ENCODE data around the gene TSSK6. TPM values are rescaled to one million over a fixed set of nuclear protein-coding genes. Genes with fewer than 3 reads are reported as not detected.

Gene TSSK6
- total RNA-seq, 1 donor from 2014 or later, result 4.6 TPM

- H3K36me3 ChIP-seq, result no peaks in the 10 kb centered on the region
- peaks cover 26% of the 10 kb centered on the region for H3F3A ChIP-seq (ENCODE audit: low read depth)
- peaks cover 8% of the 10 kb centered on the region for H3K27me3 ChIP-seq
- H3K4me3 ChIP-seq, result no peak overlapping the region
- H3K79me2 ChIP-seq (ENCODE audit: low read depth), result no peaks in the 10 kb centered on the region
- peaks cover 39% of the 10 kb centered on the region for H4K20me1 ChIP-seq (ENCODE audit: low read depth)
- H3K4me1 ChIP-seq, result no peaks in the 10 kb centered on the region
- H3K4me3 Mint-ChIP-seq, result no peak overlapping the region
- H3K9me3 ChIP-seq (ENCODE audit: low read depth), result no peaks in the 10 kb centered on the region
- H3K27ac ChIP-seq, result no peak overlapping the region
- H3K36me3 Mint-ChIP-seq, result peaks cover 5% of the 10 kb centered on the region
- H3K9me3 Mint-ChIP-seq, result no peaks in the 10 kb centered on the region
- H3K27me3 Mint-ChIP-seq (ENCODE audit: insufficient read depth, low read depth), result peaks cover 15% of the 10 kb centered on the region
- no peak for DNase-seq (ENCODE audit: low spot score)
- H3K27ac Mint-ChIP-seq, result no peak overlapping the region
- H3K4me2 ChIP-seq, result no peak overlapping the region
- no peak overlapping the region for H2AFZ ChIP-seq (replicated peaks)
- H3K9ac ChIP-seq, result no peak overlapping the region
- peaks cover 22% of the 10 kb centered on the region for H3K4me1 Mint-ChIP-seq
- TF ChIP-seq EZH2phosphoT487 (IDR thresholded peaks at IDR 0.05) (no peak), CTCF (IDR thresholded peaks at IDR 0.05) (no peak), EZH2 (IDR thresholded peaks at IDR 0.05) (no peak)
These were observed 17.7 kb upstream of the TSSK6 start for GRCh38 chr19:19532806-19533701.

GRCh38 chr19:19531951-19532805 is 16.8 kb upstream of the TSSK6 start:
- no peak overlapping the region for H3K27ac Mint-ChIP-seq
- peak; percentile 88 for DNase-seq (ENCODE audit: low spot score)
- Histone ChIP-seq H4K20me1 (ENCODE audit: low read depth) (peaks cover 41% of the 10 kb centered on the region), H3K79me2 (ENCODE audit: low read depth) (no peaks in the 10 kb centered on the region), H3K4me3 (no peak overlapping the region), H3K27me3 (no peaks in the 10 kb centered on the region), H3K9me3 (ENCODE audit: low read depth) (no peaks in the 10 kb centered on the region), H3F3A (ENCODE audit: low read depth) (peaks cover 24% of the 10 kb centered on the region), H3K27ac (no peak overlapping the region), H3K9ac (no peak overlapping the region), H3K4me1 (no peaks in the 10 kb centered on the region), H2AFZ (replicated peaks) (no peak overlapping the region), H3K36me3 (no peaks in the 10 kb centered on the region), H3K4me2 (no peak overlapping the region)
- no peak overlapping the region for H3K4me3 Mint-ChIP-seq
- H3K4me1 Mint-ChIP-seq, result peaks cover 21% of the 10 kb centered on the region
- peaks cover 5% of the 10 kb centered on the region for H3K36me3 Mint-ChIP-seq
- no peaks in the 10 kb centered on the region for H3K9me3 Mint-ChIP-seq
- peaks cover 14% of the 10 kb centered on the region for H3K27me3 Mint-ChIP-seq (ENCODE audit: insufficient read depth, low read depth)
- TF ChIP-seq CTCF (IDR thresholded peaks at IDR 0.05) (peak; percentile 98), EZH2phosphoT487 (IDR thresholded peaks at IDR 0.05) (no peak), EZH2 (IDR thresholded peaks at IDR 0.05) (no peak)

GRCh38 chr19:19530889-19531288 is 15.5 kb upstream of the TSSK6 start:
- H3K36me3 ChIP-seq, result no peaks in the 10 kb centered on the region
- no peak overlapping the region for H3K4me3 ChIP-seq
- Mint-ChIP-seq H3K27me3 (ENCODE audit: insufficient read depth, low read depth) (peaks cover 9% of the 10 kb centered on the region), H3K9me3 (no peaks in the 10 kb centered on the region), H3K4me3 (peak overlapping the region; percentile 24), H3K36me3 (peaks cover 3% of the 10 kb centered on the region), H3K4me1 (peaks cover 30% of the 10 kb centered on the region), H3K27ac (peak overlapping the region; percentile 10)
- no peak overlapping the region for H2AFZ ChIP-seq (replicated peaks)
- no peak overlapping the region for H3K27ac ChIP-seq
- DNase-seq (ENCODE audit: low spot score), result no peak
- peaks cover 24% of the 10 kb centered on the region for H3F3A ChIP-seq (ENCODE audit: low read depth)
- TF ChIP-seq EZH2 (IDR thresholded peaks at IDR 0.05), result no peak
- no peak for TF ChIP-seq CTCF (IDR thresholded peaks at IDR 0.05)
- TF ChIP-seq EZH2phosphoT487 (IDR thresholded peaks at IDR 0.05), result no peak
- H3K9ac ChIP-seq, result no peak overlapping the region
- peaks cover 5% of the 10 kb centered on the region for H3K79me2 ChIP-seq (ENCODE audit: low read depth)
- no peak overlapping the region for H3K4me2 ChIP-seq
- no peaks in the 10 kb centered on the region for H3K4me1 ChIP-seq
- H3K27me3 ChIP-seq, result no peaks in the 10 kb centered on the region
- peaks cover 54% of the 10 kb centered on the region for H4K20me1 ChIP-seq (ENCODE audit: low read depth)
- H3K9me3 ChIP-seq (ENCODE audit: low read depth), result no peaks in the 10 kb centered on the region
